Esophagus mucosa (tissue), 1 donor: Measurements from ENCODE around the gene IL31. TPM values are rescaled to one million over a fixed set of nuclear protein-coding genes. Genes with fewer than 3 reads are reported as not detected.

Source experiments
- ATAC-seq: fragments of 200-7000 bp; cut with Tn5 transposase; one replicate; pipeline ENCODE4 v1.9.1; 2020
- total RNA-seq: library from RNA; stranded (reverse); gene quantifications from one replicate; pipeline ENCODE4 v1.2.4, GENCODE V29; 2023
- donor health status: DM: yes; HTN: yes; CAD: no.

The IL31 gene
- total RNA-seq, 1 donor from 2014 or later: not detected

DNA sequence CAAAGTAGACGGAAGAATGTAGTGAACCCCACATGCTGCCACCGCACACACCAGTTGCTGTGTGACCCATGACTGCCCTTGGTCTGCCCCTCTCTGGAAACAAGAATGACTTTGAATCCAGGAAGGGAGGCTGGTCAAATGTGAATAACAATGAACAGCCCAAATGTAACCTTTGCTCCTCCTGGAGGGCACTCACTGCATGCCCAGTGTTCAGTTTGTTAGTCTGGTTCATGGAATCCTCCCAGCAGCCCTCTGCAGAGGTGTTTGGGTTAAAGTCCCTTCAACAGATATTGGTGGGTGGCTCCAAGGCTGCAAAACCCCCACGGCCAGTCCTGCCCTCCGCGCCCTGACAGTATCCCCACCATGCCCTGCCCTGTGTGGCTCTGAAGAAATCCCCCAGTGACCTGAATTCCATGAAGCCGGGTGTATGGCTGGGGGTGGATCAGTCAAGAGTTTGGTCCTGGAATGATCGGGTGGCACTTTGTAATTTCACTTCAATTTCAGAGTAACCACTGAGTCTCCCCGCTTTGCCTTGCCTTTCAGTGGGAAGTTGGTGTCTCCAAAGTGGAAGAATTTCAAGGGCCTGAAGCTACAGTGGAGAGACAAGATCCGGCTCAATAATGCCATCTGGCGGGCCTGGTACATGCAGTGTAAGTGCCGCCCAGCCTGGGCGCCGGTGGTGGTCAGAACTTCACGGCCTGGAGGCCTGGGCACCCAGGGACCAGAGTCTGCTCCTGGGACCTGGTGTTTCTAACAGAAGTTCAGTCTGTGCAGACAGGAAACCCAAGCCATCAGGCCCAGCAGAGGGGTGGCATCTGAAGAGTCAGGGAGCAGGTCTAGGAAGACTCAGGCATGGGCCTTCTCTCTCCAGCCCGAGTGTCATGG is 47.1 kb downstream of the IL31 start:
- ATAC-seq: no peak

DNA sequence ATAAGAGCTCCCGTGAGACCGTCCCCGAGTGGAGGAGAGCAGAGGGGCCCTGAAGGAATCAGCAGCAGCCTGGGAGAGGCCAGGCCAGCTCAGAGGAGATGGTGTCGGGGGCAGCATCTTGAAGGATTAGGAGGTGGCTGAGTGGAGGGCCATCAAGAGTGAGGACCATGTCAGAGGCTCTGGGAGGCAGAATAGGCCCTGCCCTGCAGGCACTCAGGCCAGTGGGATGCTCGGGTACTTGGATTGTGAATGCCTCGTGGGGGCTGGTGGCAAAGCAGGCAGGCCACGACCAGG is 47.7 kb downstream of the IL31 start:
- ATAC-seq: no peak

- no peak for ATAC-seq
Observed at GRCh38 chr12:122125452-122126341, 48.3 kb downstream of the IL31 start.

DNA sequence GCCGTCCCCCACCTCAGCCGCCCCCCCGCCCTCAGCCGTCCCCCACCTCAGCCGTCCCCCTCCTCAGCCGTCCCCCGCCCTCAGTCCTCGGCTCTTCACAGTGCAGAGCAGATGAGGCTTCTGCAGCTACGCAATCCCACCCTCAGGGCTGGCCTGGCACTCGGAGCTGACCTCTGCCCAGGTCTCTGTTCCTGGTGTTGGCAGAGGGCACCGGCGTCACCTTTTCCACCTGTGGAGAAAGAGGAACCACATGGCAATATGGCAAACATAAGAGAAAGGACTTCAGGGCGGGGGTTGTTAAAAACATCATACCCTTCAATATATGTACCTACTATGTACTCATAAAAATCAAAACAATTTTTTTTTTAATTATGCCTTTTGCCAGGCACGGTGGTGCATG is 49.7 kb downstream of the IL31 start:
- ATAC-seq: no peak

DNA sequence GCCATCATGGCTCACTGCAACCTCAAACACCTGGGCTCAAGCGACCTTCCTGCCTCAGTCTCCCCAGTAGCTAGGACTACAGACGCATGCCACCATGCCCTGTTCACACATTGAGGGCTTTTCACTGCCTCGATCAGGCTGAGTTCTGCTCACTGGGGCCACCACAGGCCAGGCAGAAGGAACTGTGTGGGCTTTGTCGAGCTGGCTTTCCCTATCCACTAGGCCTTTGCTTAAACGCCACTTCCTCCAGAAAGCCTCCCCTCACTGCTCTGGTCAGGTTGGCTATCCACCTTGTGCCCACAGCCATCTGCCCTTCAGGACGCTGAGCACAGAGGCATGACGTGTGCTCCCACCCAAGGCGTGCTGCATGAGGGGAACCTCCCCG is 50.3 kb downstream of the IL31 start:
- ATAC-seq: no peak

DNA sequence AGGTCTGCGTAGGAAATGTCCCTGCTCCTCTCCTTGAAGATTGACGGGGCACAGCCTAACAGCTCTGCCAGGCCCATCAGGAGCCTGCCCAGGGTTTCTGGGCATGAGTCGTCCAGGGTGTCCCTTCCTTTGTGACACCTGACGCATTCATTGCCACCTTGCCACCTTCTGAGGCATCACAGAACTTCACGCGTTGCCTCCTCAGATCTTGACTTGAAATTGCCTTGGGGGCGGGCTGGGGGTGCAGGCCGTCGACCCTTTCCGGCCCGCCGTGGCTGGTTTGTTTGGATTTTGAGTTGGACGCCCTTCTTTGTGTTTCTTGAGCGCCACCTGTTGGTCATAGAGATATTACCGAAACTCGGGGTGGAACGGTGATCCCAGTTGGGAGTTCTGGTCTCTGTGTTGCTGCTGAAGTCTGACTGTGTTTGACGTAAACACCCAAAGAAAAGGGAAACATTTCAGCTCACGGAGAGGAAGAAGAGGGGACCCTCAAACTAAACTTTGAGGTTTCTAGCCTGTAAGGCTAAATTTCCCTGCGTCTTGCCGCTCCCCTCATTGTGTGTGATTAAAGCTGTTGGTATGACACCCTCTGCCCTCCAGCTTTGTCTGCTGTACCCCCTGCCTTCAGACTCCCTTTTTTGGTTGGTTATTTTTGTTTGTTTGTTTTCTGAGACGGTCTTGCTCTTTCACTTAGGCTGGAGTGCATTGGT is 50.8 kb downstream of the IL31 start:
- ATAC-seq: peak; percentile 46

Other genes starting within 250 kb of the IL31 start
- gene BCL7A, start 152.3 kb downstream of the IL31 start, total RNA-seq: 2.3 TPM
- 13.1 TPM for gene MLXIP, start 95.5 kb downstream of the IL31 start, total RNA-seq
- gene LRRC43, start 8.9 kb upstream of the IL31 start, total RNA-seq: 0.12 TPM
- gene B3GNT4, start 29.5 kb upstream of the IL31 start, total RNA-seq: 2.0 TPM
- gene DIABLO, start 51.8 kb upstream of the IL31 start, total RNA-seq: 30.5 TPM
- gene VPS33A, start 92.3 kb upstream of the IL31 start, total RNA-seq: 10.7 TPM
- gene CLIP1, start 248.4 kb upstream of the IL31 start, total RNA-seq: 132 TPM